Osteoblast (primary cell): ENCODE results near the gene TNFRSF14. TPM values are rescaled to one million over a fixed set of nuclear protein-coding genes. Genes with fewer than 3 reads are reported as not detected.

ENCODE experiments used
- DNase-seq: peaks from one replicate; pipeline ENCODE4 v3.0.0; 2011; ENCODE audit warnings: low spot score, mixed read lengths; ENCODE audit not compliant: insufficient read length; ENCODE audit errors: missing footprints
- H2AFZ ChIP-seq: 2 replicates; pipeline ENCODE4 v1.6.0; 2011; ENCODE audit warnings: mild to moderate bottlenecking, low read length
- H3K27ac ChIP-seq: 2 replicates; pipeline ENCODE4 v1.5.1; 2011; ENCODE audit warnings: mild to moderate bottlenecking, low read depth, low read length, moderate library complexity
- H3K27me3 ChIP-seq: 2 replicates; pipeline ENCODE4 v1.6.0; 2012; ENCODE audit warnings: mild to moderate bottlenecking, control low read depth, inconsistent platforms, low read length, moderate library complexity; ENCODE audit not compliant: insufficient read depth
- H3K36me3 ChIP-seq: 2 replicates; pipeline ENCODE4 v1.5.1; 2011; ENCODE audit warnings: mild to moderate bottlenecking, low read length, control low read depth, moderate library complexity; ENCODE audit not compliant: insufficient read depth
- H3K4me1 ChIP-seq: 2 replicates; pipeline ENCODE4 v1.5.1; 2011; ENCODE audit warnings: mild to moderate bottlenecking, low read length, control low read depth, moderate library complexity; ENCODE audit not compliant: insufficient read depth
- H3K4me2 ChIP-seq: 2 replicates; pipeline ENCODE4 v1.6.0; 2011; ENCODE audit warnings: mild to moderate bottlenecking, low read length; ENCODE audit not compliant: insufficient read depth
- H3K4me3 ChIP-seq: fragments of 200-600 bp; sonication (generic); 3 replicates; pipeline ENCODE4 v1.5.1; 2012; ENCODE audit warnings: mild to moderate bottlenecking, low read length, inconsistent platforms; ENCODE audit not compliant: insufficient read depth
- H3K79me2 ChIP-seq: 2 replicates; pipeline ENCODE4 v1.6.0; 2012; ENCODE audit warnings: mild to moderate bottlenecking, low read length, control low read depth, inconsistent platforms; ENCODE audit not compliant: insufficient read depth
- H3K9me3 ChIP-seq: 2 replicates; pipeline ENCODE4 v1.5.1; 2011; ENCODE audit warnings: low read depth, low read length, control low read depth
- H4K20me1 ChIP-seq: 2 replicates; pipeline ENCODE4 v1.6.0; 2012; ENCODE audit warnings: mild to moderate bottlenecking, low read length, control low read depth; ENCODE audit not compliant: insufficient read depth
- total RNA-seq: library from RNA; depleted of rRNA; stranded (reverse); fragments of >200 nt; gene quantifications from 2 replicates; pipeline ENCODE4 v1.2.3, GENCODE V29; 2012
- TF ChIP-seq, protein P1 (sequence below): IDR thresholded peaks from 2 replicates; pipeline ENCODE4 v1.5.1; 2011; ENCODE audit warnings: mild to moderate bottlenecking, low read depth, low read length, moderate library complexity; ENCODE audit errors: extremely low read depth

TNFRSF14 gene
- total RNA-seq, 1 donor, result 36.6 TPM

- TF ChIP-seq, protein P1, sequence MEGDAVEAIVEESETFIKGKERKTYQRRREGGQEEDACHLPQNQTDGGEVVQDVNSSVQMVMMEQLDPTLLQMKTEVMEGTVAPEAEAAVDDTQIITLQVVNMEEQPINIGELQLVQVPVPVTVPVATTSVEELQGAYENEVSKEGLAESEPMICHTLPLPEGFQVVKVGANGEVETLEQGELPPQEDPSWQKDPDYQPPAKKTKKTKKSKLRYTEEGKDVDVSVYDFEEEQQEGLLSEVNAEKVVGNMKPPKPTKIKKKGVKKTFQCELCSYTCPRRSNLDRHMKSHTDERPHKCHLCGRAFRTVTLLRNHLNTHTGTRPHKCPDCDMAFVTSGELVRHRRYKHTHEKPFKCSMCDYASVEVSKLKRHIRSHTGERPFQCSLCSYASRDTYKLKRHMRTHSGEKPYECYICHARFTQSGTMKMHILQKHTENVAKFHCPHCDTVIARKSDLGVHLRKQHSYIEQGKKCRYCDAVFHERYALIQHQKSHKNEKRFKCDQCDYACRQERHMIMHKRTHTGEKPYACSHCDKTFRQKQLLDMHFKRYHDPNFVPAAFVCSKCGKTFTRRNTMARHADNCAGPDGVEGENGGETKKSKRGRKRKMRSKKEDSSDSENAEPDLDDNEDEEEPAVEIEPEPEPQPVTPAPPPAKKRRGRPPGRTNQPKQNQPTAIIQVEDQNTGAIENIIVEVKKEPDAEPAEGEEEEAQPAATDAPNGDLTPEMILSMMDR, result no peak
- no peak overlapping the region for H3K4me2 ChIP-seq
- H3K4me3 ChIP-seq, result no peak overlapping the region
Observed at GRCh38 chr1:2612591-2613365, 56.6 kb downstream of the TNFRSF14 start.

More at GRCh38 chr1:2612591-2613365, 56.6 kb downstream of the TNFRSF14 start:
- no peaks in the 10 kb centered on the region for H3K27me3 ChIP-seq
- H3K4me1 ChIP-seq, result no peaks in the 10 kb centered on the region
- H3K9me3 ChIP-seq, result no peaks in the 10 kb centered on the region
- no peaks in the 10 kb centered on the region for H3K36me3 ChIP-seq
- no peak overlapping the region for H2AFZ ChIP-seq
- no peaks in the 10 kb centered on the region for H4K20me1 ChIP-seq
- DNase-seq, result peak; percentile 57
- H3K79me2 ChIP-seq, result no peaks in the 10 kb centered on the region
- H3K27ac ChIP-seq, result no peak overlapping the region

Other genes starting within 250 kb of the TNFRSF14 start
- gene MORN1, start 164.8 kb upstream of the TNFRSF14 start, total RNA-seq, result 12.4 and 13.4 TPM in 2 replicates
- 77.8 and 95.2 TPM in 2 replicates for gene RER1, start 164.5 kb upstream of the TNFRSF14 start, total RNA-seq
- 33.9 and 34.7 TPM in 2 replicates for gene PEX10, start 143.8 kb upstream of the TNFRSF14 start, total RNA-seq
- gene PLCH2, start 80.1 kb upstream of the TNFRSF14 start, total RNA-seq, result under 0.01 TPM in 1 of 2 replicates, not detected in the other
- 15.2 and 18.6 TPM in 2 replicates for gene PANK4, start 29.8 kb upstream of the TNFRSF14 start, total RNA-seq
- gene HES5, start 26.1 kb upstream of the TNFRSF14 start, total RNA-seq, result not detected in 2 replicates
- gene PRXL2B, start 30.4 kb downstream of the TNFRSF14 start, total RNA-seq, result 8.0 and 9.4 TPM in 2 replicates
- under 0.01 TPM in 1 of 2 replicates, not detected in the other for gene MMEL1, start 76.6 kb downstream of the TNFRSF14 start, total RNA-seq
- 0.29 and 0.36 TPM in 2 replicates for gene TTC34, start 245.3 kb downstream of the TNFRSF14 start, total RNA-seq